Inflammatory macrophage treated with lipopolysaccharide for 1 hour (primary cell): ENCODE measurements around the gene ACE.
"Not testable (repeated sequence)": the region's sequence is repeated elsewhere in the genome, so short reads cannot be mapped to it uniquely, and the experiment has no call there.

ENCODE experiments used
- DNase-seq, 2 donors: peaks; one replicate each; pipeline ENCODE4 v3.0.0-alpha.2; 2020 to 2022

Gene ACE

GRCh38 chr17:63445065-63445464 is 31.8 kb upstream of the ACE start:
- no peak for DNase-seq

- peak; percentile 67 to 82 for DNase-seq
Observed at GRCh38 chr17:63445571-63445953, 31.3 kb upstream of the ACE start.

GRCh38 chr17:63445954-63446752 is 30.7 kb upstream of the ACE start, which contains the start of gene CYB561:
Gene CYB561, minus strand, starts transcription at chr17:63446306. Its CDS starts 8,759 bp downstream, at chr17:63437547.
- DNase-seq = peak in 1 of 2 donors; percentile 69

- peak; percentile 78 to 88 for DNase-seq
Observed at GRCh38 chr17:63446753-63447470, 29.9 kb upstream of the ACE start.

- DNase-seq = no peak
Observed at GRCh38 chr17:63447471-63448009, 29.3 kb upstream of the ACE start.

GRCh38 chr17:63448655-63449054 is 28.2 kb upstream of the ACE start:
- DNase-seq = no peak

- no peak for DNase-seq
Observed at GRCh38 chr17:63450551-63450950, 26.3 kb upstream of the ACE start.

GRCh38 chr17:63451150-63451549 is 25.7 kb upstream of the ACE start:
- no peak for DNase-seq

- DNase-seq = no peak
Observed at GRCh38 chr17:63452046-63452961, 24.6 kb upstream of the ACE start.

GRCh38 chr17:63452962-63453551 is 23.8 kb upstream of the ACE start:
- no peak for DNase-seq

GRCh38 chr17:63454357-63454756 is 22.5 kb upstream of the ACE start:
- not testable (repeated sequence) for DNase-seq

GRCh38 chr17:63454915-63455314 is 21.9 kb upstream of the ACE start:
- no peak for DNase-seq

GRCh38 chr17:63455417-63455816 is 21.4 kb upstream of the ACE start:
- DNase-seq = no peak

GRCh38 chr17:63458478-63458877 is 18.4 kb upstream of the ACE start:
- no peak for DNase-seq

GRCh38 chr17:63460018-63460417 is 16.8 kb upstream of the ACE start:
- no peak for DNase-seq

GRCh38 chr17:63463771-63464170 is 13.1 kb upstream of the ACE start:
- no peak for DNase-seq

- peak in 1 of 2 donors; percentile 25 for DNase-seq
Observed at GRCh38 chr17:63464691-63465236, 12.1 kb upstream of the ACE start.

- not testable (repeated sequence) for DNase-seq
Observed at GRCh38 chr17:63468099-63468498, 8.8 kb upstream of the ACE start.

GRCh38 chr17:63474174-63474573 is 2.7 kb upstream of the ACE start:
- no peak for DNase-seq

GRCh38 chr17:63474586-63475460 is 2.0 kb upstream of the ACE start:
- no peak for DNase-seq
